ENCODE data around the gene TTC39C.
A peak's percentile ranks its signal among the peaks of the same experiment; 100 is the strongest.

TTC39C gene

GRCh38 chr18:23992089-23992940 lies 22.2 kb upstream of the TTC39C start:
- DNase-seq, result peak; percentile 41

GRCh38 chr18:23992941-23993280 lies 21.6 kb upstream of the TTC39C start:
- DNase-seq, result no peak

GRCh38 chr18:23994361-23994902 lies 20.1 kb upstream of the TTC39C start:
- DNase-seq, result no peak

- no peak for DNase-seq
These were observed 19.4 kb upstream of the TTC39C start for GRCh38 chr18:23995180-23995579.

- DNase-seq, result no peak
These were observed 16.5 kb upstream of the TTC39C start for GRCh38 chr18:23998018-23998417.

GRCh38 chr18:23998820-23999219 lies 15.7 kb upstream of the TTC39C start:
- no peak for DNase-seq

GRCh38 chr18:24000613-24001490 lies 13.7 kb upstream of the TTC39C start:
- DNase-seq, result no peak

GRCh38 chr18:24002479-24002878 lies 12.1 kb upstream of the TTC39C start:
- DNase-seq, result no peak

GRCh38 chr18:24003288-24003687 lies 11.3 kb upstream of the TTC39C start:
- DNase-seq, result no peak

- no peak for DNase-seq
These were observed 10.5 kb upstream of the TTC39C start for GRCh38 chr18:24003903-24004640.

GRCh38 chr18:24006712-24007313 lies 7.7 kb upstream of the TTC39C start:
- DNase-seq, result no peak

GRCh38 chr18:24009246-24009645 lies 5.3 kb upstream of the TTC39C start:
- DNase-seq, result no peak

GRCh38 chr18:24009651-24010333 lies 4.8 kb upstream of the TTC39C start:
- peak; percentile 27 for DNase-seq

GRCh38 chr18:24010673-24011072 lies 3.9 kb upstream of the TTC39C start:
- no peak for DNase-seq

- no peak for DNase-seq
These were observed 3.2 kb upstream of the TTC39C start for GRCh38 chr18:24011123-24011917.

GRCh38 chr18:24013051-24013450 lies 1.5 kb upstream of the TTC39C start:
- DNase-seq, result no peak

- peak; percentile 45 for DNase-seq
These were observed 558 bp downstream of the TTC39C start for GRCh38 chr18:24014986-24015638.

- no peak for DNase-seq
These were observed 1.4 kb downstream of the TTC39C start for GRCh38 chr18:24015639-24016631.

GRCh38 chr18:24016643-24017042 lies 2.1 kb downstream of the TTC39C start:
- no peak for DNase-seq

All from activated gamma-delta T cell treated with Interleukin-2 at 50 U/mL for 16 hours (primary cell).